Transverse colon (tissue), 4 donors: ENCODE results near the gene MADCAM1. TPM values are rescaled to one million over a fixed set of nuclear protein-coding genes. Genes with fewer than 3 reads are reported as not detected.
A peak's percentile ranks its signal among the peaks of the same experiment; 100 is the strongest.

Experiments
- DNase-seq: peaks from one replicate; pipeline ENCODE4 v3.0.0-alpha.2; 2019
- H3K27ac ChIP-seq, 4 donors: fragments of 200-600 bp; sonication (generic); 2 replicates each; pipeline ENCODE4 v1.5.1; 2016 to 2018; ENCODE audit warnings: inconsistent platforms in 4 of 4
- H3K27me3 ChIP-seq: fragments of 200-600 bp; sonication (generic); 2 replicates; pipeline ENCODE4 v1.5.1; 2017; ENCODE audit warnings: inconsistent platforms
- H3K36me3 ChIP-seq, 4 donors: fragments of 200-600 bp; sonication (generic); 2 replicates each; pipeline ENCODE4 v1.5.1; 2017 to 2019; ENCODE audit warnings: inconsistent platforms in 4 of 4
- H3K4me1 ChIP-seq, 4 donors: fragments of 200-600 bp; sonication (generic); 2 replicates each; pipeline ENCODE4 v1.5.1; 2017 to 2020; ENCODE audit warnings: inconsistent platforms in 4 of 4
- H3K4me3 ChIP-seq, 4 donors: fragments of 200-600 bp; sonication (generic); 1 replicate in 1 of 4; 2 replicates in 3 of 4; pipeline versions ENCODE4 v1.5.1 to v1.6.1; 2017 to 2019; ENCODE audit warnings: inconsistent platforms in 4 of 4
- H3K9me3 ChIP-seq, 2 donors: fragments of 200-600 bp; sonication (generic); 2 replicates each; pipeline ENCODE4 v1.5.1; 2017 to 2019; ENCODE audit warnings: inconsistent platforms in 2 of 2
- CTCF ChIP-seq, 5 experiments: fragments of 200-600 bp in 3 of 5; fragments of 450-650 bp in 2 of 5; sonication (generic) in 3 of 5; IDR thresholded peaks; 1 replicate in 2 of 5; 2 replicates in 3 of 5; pipeline ENCODE4 v1.5.1; 2016 to 2017; ENCODE audit warnings: antibody characterized with exemption in 5 of 5, inconsistent platforms in 3 of 5, mild to moderate bottlenecking in 2 of 5, moderate library complexity in 1 of 5
- EP300 ChIP-seq: sonication (generic); formaldehyde crosslinking; IDR thresholded peaks from one replicate; pipeline ENCODE4 v1.6.1; 2017; ENCODE audit warnings: antibody characterized with exemption, low read depth
- POLR2A ChIP-seq: fragments of 450-650 bp; IDR thresholded peaks from one replicate; pipeline ENCODE4 v1.6.1; 2016; ENCODE audit warnings: antibody characterized with exemption, mild to moderate bottlenecking, moderate library complexity
- POLR2AphosphoS5 ChIP-seq, 3 donors: sonication (generic); formaldehyde crosslinking; IDR thresholded peaks; one replicate each; pipeline ENCODE4 v1.6.1; 2016; ENCODE audit warnings: antibody characterized with exemption in 3 of 3
- WGBS, 2 donors: methylation state at CpG; one replicate each; pipeline ENCODE4 v1.1.5; 2018; ENCODE audit warnings: low coverage in 1 of 2; 5-methylcytosine and 5-hydroxymethylcytosine counted together
- in situ Hi-C, 4 donors: fragments of 200-750 bp; cut with MboI; loops; one replicate each; pipeline versions ENCODE4 v1.15.0 to v1.15.1; 2017; ENCODE audit warnings: low sequenced_read_pairs in 3 of 4, low pct_ligation_motif_present in 1 of 4, low pct_unique_long_range_greater_than_20kb in 1 of 4
- intact Hi-C: fragments of 100-400 bp; cut with DNase I; formaldehyde crosslinking; loops from one replicate; pipeline ENCODE4 v1.15.1; 2023; ENCODE audit warnings: low total_unique reads
- total RNA-seq, 4 donors: library from RNA; depleted of rRNA; stranded (reverse); fragments of >200 nt; gene quantifications; one replicate each; pipeline ENCODE4 v1.1.0, GENCODE V29; 2016

The MADCAM1 gene
- total RNA-seq, 4 donors from 2014 or later: 0.68 to 6.7 (median 2.9) TPM

- Histone ChIP-seq H3K4me3 (peak overlapping the region; percentile 42 to 85 (median 55)), H3K27me3 (peaks cover 25% of the 10 kb centered on the region), H3K4me1 (peaks cover 5 to 23% (median 18%) of the 10 kb centered on the region in 4 donors), H3K9me3 (no peaks in the 10 kb centered on the region), H3K27ac (peak overlapping the region; percentile 72 to 89 (median 76)), H3K36me3 (no peaks in the 10 kb centered on the region)
- DNase-seq: peak; percentile 60
- TF ChIP-seq POLR2A (no peak), CTCF (IDR thresholded peaks at IDR 0.05) (no peak), EP300 (no peak), POLR2AphosphoS5 (IDR thresholded peaks at IDR 0.05) (peak; percentile 20 to 62 (median 40))
- in situ Hi-C loops: no loop called here
- intact Hi-C loops: loop anchor here (2.0 kb wide), 1 partner anchor 71 kb away; the partner anchor contains the start of gene CDC34
- WGBS, 2 donors: 12% methylated on average over 19 of the region's 66 CpGs; no CpG with 5 or more reads in 1 of the 2 donors
Observed at GRCh38 chr19:459724-460511, 36.4 kb upstream of the MADCAM1 start.

- in situ Hi-C loops: no loop called here
- H3K4me3 ChIP-seq: peak within 1 kb of the TSS; percentile 42 to 85 (median 55)
- TF ChIP-seq EP300 (no peak), POLR2A (no peak), CTCF (IDR thresholded peaks at IDR 0.05) (no peak), POLR2AphosphoS5 (IDR thresholded peaks at IDR 0.05) (no peak)
- peaks cover 5 to 23% (median 18%) of the 10 kb centered on the region in 4 donors for H3K4me1 ChIP-seq
- intact Hi-C loops: loop anchor here (2.0 kb wide), 1 partner anchor 70 kb away; the partner anchor contains the start of gene CDC34
- H3K36me3 ChIP-seq: no peaks in the 10 kb centered on the region
- no peaks in the 10 kb centered on the region for H3K9me3 ChIP-seq
- peak within 1 kb of the TSS; percentile 72 to 89 (median 76) for H3K27ac ChIP-seq
- peak; percentile 34 for DNase-seq
- peaks cover 25% of the 10 kb centered on the region for H3K27me3 ChIP-seq
- WGBS, 2 donors: 3% methylated on average over 43 of the region's 85 CpGs; no CpG with 5 or more reads in 1 of the 2 donors
Observed at GRCh38 chr19:460877-461720, 35.2 kb upstream of the MADCAM1 start, which contains the start of gene SHC2. TSS of gene SHC2 (minus strand) at chr19:461033. CDS start at chr19:460996, 37 bp downstream.

GRCh38 chr19:461721-462551 is 34.4 kb upstream of the MADCAM1 start:
- TF ChIP-seq POLR2AphosphoS5 (IDR thresholded peaks at IDR 0.05): peak in 1 of 3 donors; percentile 44
- no peak for TF ChIP-seq POLR2A
- in situ Hi-C loops: no loop called here
- H3K4me3 ChIP-seq: peak overlapping the region; percentile 4 to 54 (median 37)
- peak overlapping the region; percentile 42 to 47 (median 44) for H3K27ac ChIP-seq
- no peaks in the 10 kb centered on the region for H3K36me3 ChIP-seq
- DNase-seq: peak; percentile 67
- H3K9me3 ChIP-seq: no peaks in the 10 kb centered on the region
- 15% methylated on average over 42 of the region's 60 CpGs; no CpG with 5 or more reads in 1 of the 2 donors for WGBS, 2 donors
- intact Hi-C loops: loop anchor here (2.0 kb wide), 1 partner anchor 69 kb away; the partner anchor contains the start of gene CDC34
- peaks cover 5 to 23% (median 18%) of the 10 kb centered on the region in 4 donors for H3K4me1 ChIP-seq
- peaks cover 25% of the 10 kb centered on the region for H3K27me3 ChIP-seq

GRCh38 chr19:463483-464207 is 32.6 kb upstream of the MADCAM1 start:
- Histone ChIP-seq H3K9me3 (no peaks in the 10 kb centered on the region), H3K36me3 (no peaks in the 10 kb centered on the region), H3K27ac (peak overlapping the region in 1 of 4 donors; percentile 17), H3K4me3 (no peak overlapping the region), H3K27me3 (peaks cover 25% of the 10 kb centered on the region), H3K4me1 (peaks cover 5 to 23% (median 18%) of the 10 kb centered on the region in 4 donors)
- DNase-seq: no peak
- intact Hi-C loops: no loop called here
- TF ChIP-seq EP300 (no peak), POLR2AphosphoS5 (IDR thresholded peaks at IDR 0.05) (no peak), POLR2A (no peak), CTCF (IDR thresholded peaks at IDR 0.05) (no peak)
- whole genome bisulfite sequencing, 2 donors: 91% methylated on average over 30 of the region's 35 CpGs; no CpG with 5 or more reads in 1 of the 2 donors
- in situ Hi-C loops: no loop called here
